ENCODE data around the gene PINLYP. TPM values are rescaled to one million over a fixed set of nuclear protein-coding genes. Genes with fewer than 3 reads are reported as not detected.
"Not testable (repeated sequence)": the region's sequence is repeated elsewhere in the genome, so short reads cannot be mapped to it uniquely, and the experiment has no call there.

Gene PINLYP
- total RNA-seq, 1 donor, result 0.63 TPM

GRCh38 chr19:43541920-43542650 lies 33.5 kb upstream of the PINLYP start:
- Histone ChIP-seq H3K4me1 (ENCODE audit: insufficient read depth, low read length) (no peaks in the 10 kb centered on the region), H3K9me3 (ENCODE audit: low read depth, low read length) (no peaks in the 10 kb centered on the region), H3K27me3 (ENCODE audit: insufficient read depth, low read length) (no peaks in the 10 kb centered on the region)

GRCh38 chr19:43544077-43544476 lies 31.5 kb upstream of the PINLYP start:
- Histone ChIP-seq H3K27me3 (ENCODE audit: insufficient read depth, low read length) (no peaks in the 10 kb centered on the region), H3K9me3 (ENCODE audit: low read depth, low read length) (no peaks in the 10 kb centered on the region), H3K4me1 (ENCODE audit: insufficient read depth, low read length) (no peaks in the 10 kb centered on the region), H3K4me3 (ENCODE audit: low read length) (no peak overlapping the region)

More at GRCh38 chr19:43541920-43542650, 33.5 kb upstream of the PINLYP start:
- no peak overlapping the region for H3K4me3 ChIP-seq (ENCODE audit: low read length)

GRCh38 chr19:43545276-43545675 lies 30.3 kb upstream of the PINLYP start:
- no peaks in the 10 kb centered on the region for H3K4me1 ChIP-seq (ENCODE audit: insufficient read depth, low read length)
- no peaks in the 10 kb centered on the region for H3K9me3 ChIP-seq (ENCODE audit: low read depth, low read length)
- H3K4me3 ChIP-seq (ENCODE audit: low read length), result no peak overlapping the region
- no peaks in the 10 kb centered on the region for H3K27me3 ChIP-seq (ENCODE audit: insufficient read depth, low read length)

- no peaks in the 10 kb centered on the region for H3K4me1 ChIP-seq (ENCODE audit: insufficient read depth, low read length)
- no peaks in the 10 kb centered on the region for H3K9me3 ChIP-seq (ENCODE audit: low read depth, low read length)
- no peak overlapping the region for H3K4me3 ChIP-seq (ENCODE audit: low read length)
- H3K27me3 ChIP-seq (ENCODE audit: insufficient read depth, low read length), result no peaks in the 10 kb centered on the region
Measured at GRCh38 chr19:43545981-43546380, 29.6 kb upstream of the PINLYP start.

GRCh38 chr19:43546581-43546980 lies 29.0 kb upstream of the PINLYP start:
- Histone ChIP-seq H3K9me3 (ENCODE audit: low read depth, low read length) (no peaks in the 10 kb centered on the region), H3K4me1 (ENCODE audit: insufficient read depth, low read length) (no peaks in the 10 kb centered on the region), H3K27me3 (ENCODE audit: insufficient read depth, low read length) (no peaks in the 10 kb centered on the region), H3K4me3 (ENCODE audit: low read length) (no peak overlapping the region)

- not testable (repeated sequence) for H3K9me3 ChIP-seq (ENCODE audit: low read depth, low read length); H3K4me1 ChIP-seq (ENCODE audit: insufficient read depth, low read length); H3K27me3 ChIP-seq (ENCODE audit: insufficient read depth, low read length); H3K4me3 ChIP-seq (ENCODE audit: low read length)
Measured at GRCh38 chr19:43547926-43548325, 27.7 kb upstream of the PINLYP start.

GRCh38 chr19:43548706-43549105 lies 26.9 kb upstream of the PINLYP start:
- Histone ChIP-seq H3K27me3 (ENCODE audit: insufficient read depth, low read length) (no peaks in the 10 kb centered on the region), H3K4me1 (ENCODE audit: insufficient read depth, low read length) (no peaks in the 10 kb centered on the region), H3K4me3 (ENCODE audit: low read length) (no peak overlapping the region), H3K9me3 (ENCODE audit: low read depth, low read length) (no peaks in the 10 kb centered on the region)

- Histone ChIP-seq H3K4me3 (ENCODE audit: low read length) (no peak overlapping the region), H3K9me3 (ENCODE audit: low read depth, low read length) (no peaks in the 10 kb centered on the region), H3K27me3 (ENCODE audit: insufficient read depth, low read length) (no peaks in the 10 kb centered on the region), H3K4me1 (ENCODE audit: insufficient read depth, low read length) (peaks cover 4% of the 10 kb centered on the region)
Measured at GRCh38 chr19:43551399-43552197, 24.0 kb upstream of the PINLYP start.

GRCh38 chr19:43552198-43552450 lies 23.5 kb upstream of the PINLYP start:
- Histone ChIP-seq H3K9me3 (ENCODE audit: low read depth, low read length) (no peaks in the 10 kb centered on the region), H3K4me3 (ENCODE audit: low read length) (no peak overlapping the region)

GRCh38 chr19:43552616-43553015 lies 23.0 kb upstream of the PINLYP start:
- peaks cover 4% of the 10 kb centered on the region for H3K4me1 ChIP-seq (ENCODE audit: insufficient read depth, low read length)
- H3K9me3 ChIP-seq (ENCODE audit: low read depth, low read length), result no peaks in the 10 kb centered on the region
- no peak overlapping the region for H3K4me3 ChIP-seq (ENCODE audit: low read length)
- no peaks in the 10 kb centered on the region for H3K27me3 ChIP-seq (ENCODE audit: insufficient read depth, low read length)

More at GRCh38 chr19:43552198-43552450, 23.5 kb upstream of the PINLYP start:
- peaks cover 4% of the 10 kb centered on the region for H3K4me1 ChIP-seq (ENCODE audit: insufficient read depth, low read length)
- no peaks in the 10 kb centered on the region for H3K27me3 ChIP-seq (ENCODE audit: insufficient read depth, low read length)

GRCh38 chr19:43553656-43554055 lies 21.9 kb upstream of the PINLYP start:
- Histone ChIP-seq H3K4me1 (ENCODE audit: insufficient read depth, low read length) (peaks cover 4% of the 10 kb centered on the region), H3K4me3 (ENCODE audit: low read length) (no peak overlapping the region), H3K27me3 (ENCODE audit: insufficient read depth, low read length) (no peaks in the 10 kb centered on the region), H3K9me3 (ENCODE audit: low read depth, low read length) (no peaks in the 10 kb centered on the region)

- Histone ChIP-seq H3K27me3 (ENCODE audit: insufficient read depth, low read length) (no peaks in the 10 kb centered on the region), H3K4me3 (ENCODE audit: low read length) (no peak overlapping the region), H3K4me1 (ENCODE audit: insufficient read depth, low read length) (peaks cover 4% of the 10 kb centered on the region), H3K9me3 (ENCODE audit: low read depth, low read length) (no peaks in the 10 kb centered on the region)
Measured at GRCh38 chr19:43554317-43554895, 21.2 kb upstream of the PINLYP start.

GRCh38 chr19:43555185-43555770 lies 20.3 kb upstream of the PINLYP start:
- Histone ChIP-seq H3K4me1 (ENCODE audit: insufficient read depth, low read length) (peaks cover 6% of the 10 kb centered on the region), H3K9me3 (ENCODE audit: low read depth, low read length) (no peaks in the 10 kb centered on the region), H3K4me3 (ENCODE audit: low read length) (no peak overlapping the region), H3K27me3 (ENCODE audit: insufficient read depth, low read length) (no peaks in the 10 kb centered on the region)

GRCh38 chr19:43560687-43561086 lies 14.9 kb upstream of the PINLYP start:
- peaks cover 48% of the 10 kb centered on the region for H3K4me1 ChIP-seq (ENCODE audit: insufficient read depth, low read length)

More at GRCh38 chr19:43560687-43561086, 14.9 kb upstream of the PINLYP start:
- H3K27me3 ChIP-seq (ENCODE audit: insufficient read depth, low read length), result no peaks in the 10 kb centered on the region
- no peaks in the 10 kb centered on the region for H3K9me3 ChIP-seq (ENCODE audit: low read depth, low read length)
- no peak overlapping the region for H3K4me3 ChIP-seq (ENCODE audit: low read length)
